ENCODE results near the gene ADCY9. TPM values are rescaled to one million over a fixed set of nuclear protein-coding genes. Genes with fewer than 3 reads are reported as not detected.

Gene ADCY9
- total RNA-seq, 1 donor from 2014 or later: 6.9 TPM

GRCh38 chr16:3988824-3989223 is 127.4 kb downstream of the ADCY9 start:
- TF ChIP-seq CTCF (IDR thresholded peaks at IDR 0.05; ENCODE audit: unreplicated experiment): no peak

GRCh38 chr16:3988011-3988410 is 128.2 kb downstream of the ADCY9 start:
- Mint-ChIP-seq H3K9me3 (ENCODE audit: low read depth) (no peaks in the 10 kb centered on the region), H3K27me3 (peaks cover 12% of the 10 kb centered on the region), H3K4me1 (ENCODE audit: low read depth) (peaks cover 11% of the 10 kb centered on the region), H3K27ac (no peak overlapping the region), H3K36me3 (ENCODE audit: insufficient read depth) (no peaks in the 10 kb centered on the region), H3K4me3 (ENCODE audit: low read depth) (no peak overlapping the region)
- TF ChIP-seq CTCF (IDR thresholded peaks at IDR 0.05; ENCODE audit: unreplicated experiment): no peak
- DNase-seq (ENCODE audit: low spot score, unreplicated experiment): no peak

More at GRCh38 chr16:3988824-3989223, 127.4 kb downstream of the ADCY9 start:
- Mint-ChIP-seq H3K36me3 (ENCODE audit: insufficient read depth) (no peaks in the 10 kb centered on the region), H3K9me3 (ENCODE audit: low read depth) (no peaks in the 10 kb centered on the region), H3K4me1 (ENCODE audit: low read depth) (peaks cover 10% of the 10 kb centered on the region), H3K27ac (peak overlapping the region; percentile 50), H3K4me3 (ENCODE audit: low read depth) (no peak overlapping the region), H3K27me3 (peaks cover 7% of the 10 kb centered on the region)
- no peak for DNase-seq (ENCODE audit: low spot score, unreplicated experiment)

GRCh38 chr16:3987231-3987630 is 129.0 kb downstream of the ADCY9 start:
- Mint-ChIP-seq H3K9me3 (ENCODE audit: low read depth) (no peaks in the 10 kb centered on the region), H3K36me3 (ENCODE audit: insufficient read depth) (no peaks in the 10 kb centered on the region), H3K27me3 (peaks cover 15% of the 10 kb centered on the region), H3K4me1 (ENCODE audit: low read depth) (peaks cover 11% of the 10 kb centered on the region), H3K4me3 (ENCODE audit: low read depth) (no peak overlapping the region), H3K27ac (no peak overlapping the region)
- TF ChIP-seq CTCF (IDR thresholded peaks at IDR 0.05; ENCODE audit: unreplicated experiment): no peak
- no peak for DNase-seq (ENCODE audit: low spot score, unreplicated experiment)

GRCh38 chr16:3986235-3986544 is 130.1 kb downstream of the ADCY9 start:
- Mint-ChIP-seq H3K36me3 (ENCODE audit: insufficient read depth) (no peaks in the 10 kb centered on the region), H3K9me3 (ENCODE audit: low read depth) (no peaks in the 10 kb centered on the region), H3K27me3 (peaks cover 15% of the 10 kb centered on the region), H3K4me1 (ENCODE audit: low read depth) (peaks cover 11% of the 10 kb centered on the region), H3K4me3 (ENCODE audit: low read depth) (no peak overlapping the region), H3K27ac (no peak overlapping the region)
- DNase-seq (ENCODE audit: low spot score, unreplicated experiment): no peak
- no peak for TF ChIP-seq CTCF (IDR thresholded peaks at IDR 0.05; ENCODE audit: unreplicated experiment)

GRCh38 chr16:3984111-3985060 is 131.9 kb downstream of the ADCY9 start:
- no peaks in the 10 kb centered on the region for H3K9me3 Mint-ChIP-seq (ENCODE audit: low read depth)
- no peak for DNase-seq (ENCODE audit: low spot score, unreplicated experiment)
- peaks cover 11% of the 10 kb centered on the region for H3K4me1 Mint-ChIP-seq (ENCODE audit: low read depth)
- no peak overlapping the region for H3K27ac Mint-ChIP-seq
- peaks cover 15% of the 10 kb centered on the region for H3K27me3 Mint-ChIP-seq
- no peak for TF ChIP-seq CTCF (IDR thresholded peaks at IDR 0.05; ENCODE audit: unreplicated experiment)
- no peaks in the 10 kb centered on the region for H3K36me3 Mint-ChIP-seq (ENCODE audit: insufficient read depth)
- H3K4me3 Mint-ChIP-seq (ENCODE audit: low read depth): no peak overlapping the region
